ENCODE results near the gene KDM2A. TPM values are rescaled to one million over a fixed set of nuclear protein-coding genes. Genes with fewer than 3 reads are reported as not detected.

The KDM2A gene
- total and polyA plus RNA-seq, 2 donors (not counting 1 experiment from before 2014, with no cell fraction given): 132 to 229 TPM

DNA sequence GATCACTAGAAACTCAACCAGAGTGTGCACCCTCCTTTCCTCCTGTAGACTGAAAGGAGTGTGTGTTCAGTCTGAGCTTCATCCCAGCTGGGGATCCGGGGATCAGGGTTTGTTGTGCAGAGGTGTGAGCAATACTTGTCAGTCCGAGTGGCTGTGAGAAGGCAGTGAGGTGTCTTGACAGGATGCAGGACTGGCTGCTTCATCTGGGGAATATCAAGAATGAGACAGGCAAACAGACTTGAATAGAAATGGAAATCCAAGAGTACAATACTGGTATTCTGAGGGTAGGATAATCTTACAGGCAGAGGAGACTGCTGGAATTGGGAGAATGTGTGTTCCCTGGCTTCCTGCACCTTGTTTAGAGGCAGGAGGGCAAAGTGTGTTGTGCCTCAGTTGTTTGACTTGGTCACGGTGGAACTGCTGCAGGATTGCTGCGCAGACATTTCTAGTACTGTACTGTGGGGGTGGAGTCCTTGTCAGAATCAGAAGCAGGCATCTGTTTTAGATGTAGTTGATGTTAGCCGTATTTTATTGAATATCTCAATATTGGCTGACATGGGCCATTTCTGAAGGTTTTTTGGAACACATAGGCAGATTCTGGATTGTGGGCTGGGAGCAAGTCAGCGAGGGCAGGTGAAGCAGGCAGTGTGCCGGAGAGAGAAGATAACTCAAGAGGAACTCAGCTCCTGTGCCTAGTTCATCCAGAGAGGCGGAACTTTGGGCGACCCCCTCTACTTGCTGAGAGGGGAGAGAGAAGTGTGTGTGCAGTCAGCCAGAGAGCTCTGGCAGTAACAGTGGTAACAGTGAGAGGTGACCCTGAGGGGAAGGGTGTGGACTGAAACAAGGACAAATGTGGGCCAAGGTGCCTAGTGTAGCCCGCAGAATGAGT lies 120.1 kb downstream of the KDM2A start:
- H3K4me3 ChIP-seq (ENCODE audit: control extremely low read depth in 1 of 5, extremely low read depth in 1 of 5, insufficient read depth in 1 of 5, low read depth in 2 of 5, low read length in 4 of 5): peak overlapping the region in 4 of 5 experiments; percentile 45 to 82 (median 71)
- H3K9ac ChIP-seq (ENCODE audit: low read length): peak overlapping the region; percentile 45
- Mint-ChIP-seq H3K4me3 (peak overlapping the region; percentile 96), H3K27me3 (no peaks in the 10 kb centered on the region), H3K9me3 (ENCODE audit: insufficient read depth) (no peaks in the 10 kb centered on the region), H3K4me1 (peaks cover 44% of the 10 kb centered on the region), H3K27ac (peak overlapping the region; percentile 99)
- H3K4me1 ChIP-seq (ENCODE audit: control insufficient read depth in 2 of 2, insufficient read depth in 2 of 2, low read length in 2 of 2): peaks cover 26 to 34% of the 10 kb centered on the region in 2 donors
- H3K27me3 ChIP-seq (replicated peaks in 1 of 4; ENCODE audit: control extremely low read depth in 1 of 4, control insufficient read depth in 3 of 4, insufficient read depth in 4 of 4, low read length in 3 of 4): no peaks in the 10 kb centered on the region
- CTCF ChIA-PET: interaction anchor here (0.6 to 3.9 kb wide), 16 partner anchors 9 to 158 kb away, joined by 3 to 30 read pairs (median 4); partner anchors contain the start of genes ANKRD13D, GRK2, KDM2A and POLD4
- H3K36me3 ChIP-seq (replicated peaks in 1 of 2; ENCODE audit: control extremely low read depth in 1 of 2, control insufficient read depth in 1 of 2, extremely low read depth in 1 of 2, insufficient read depth in 2 of 2, low read length in 1 of 2): peaks cover 0 to 20% of the 10 kb centered on the region in 2 experiments
- peak overlapping the region; percentile 34 for H2AFZ ChIP-seq (ENCODE audit: insufficient read depth, low read depth, low read length, poor library complexity, severe bottlenecking)
- no peak for DNase-seq
- peaks cover 47% of the 10 kb centered on the region for H3K79me2 ChIP-seq (ENCODE audit: control insufficient read depth, insufficient read depth, low read length)
- TF ChIP-seq, protein P1, sequence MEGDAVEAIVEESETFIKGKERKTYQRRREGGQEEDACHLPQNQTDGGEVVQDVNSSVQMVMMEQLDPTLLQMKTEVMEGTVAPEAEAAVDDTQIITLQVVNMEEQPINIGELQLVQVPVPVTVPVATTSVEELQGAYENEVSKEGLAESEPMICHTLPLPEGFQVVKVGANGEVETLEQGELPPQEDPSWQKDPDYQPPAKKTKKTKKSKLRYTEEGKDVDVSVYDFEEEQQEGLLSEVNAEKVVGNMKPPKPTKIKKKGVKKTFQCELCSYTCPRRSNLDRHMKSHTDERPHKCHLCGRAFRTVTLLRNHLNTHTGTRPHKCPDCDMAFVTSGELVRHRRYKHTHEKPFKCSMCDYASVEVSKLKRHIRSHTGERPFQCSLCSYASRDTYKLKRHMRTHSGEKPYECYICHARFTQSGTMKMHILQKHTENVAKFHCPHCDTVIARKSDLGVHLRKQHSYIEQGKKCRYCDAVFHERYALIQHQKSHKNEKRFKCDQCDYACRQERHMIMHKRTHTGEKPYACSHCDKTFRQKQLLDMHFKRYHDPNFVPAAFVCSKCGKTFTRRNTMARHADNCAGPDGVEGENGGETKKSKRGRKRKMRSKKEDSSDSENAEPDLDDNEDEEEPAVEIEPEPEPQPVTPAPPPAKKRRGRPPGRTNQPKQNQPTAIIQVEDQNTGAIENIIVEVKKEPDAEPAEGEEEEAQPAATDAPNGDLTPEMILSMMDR (IDR thresholded peaks at IDR 0.05): no peak
- TF ChIP-seq EZH2 (IDR thresholded peaks at IDR 0.05; ENCODE audit: borderline replicate concordance, insufficient read depth, low read depth, low read length, poor library complexity, severe bottlenecking): no peak
- peak overlapping the region; percentile 26 to 58 for H3K27ac ChIP-seq (ENCODE audit: low read length in 2 of 2)
- intact Hi-C loops (cut with micrococcal nuclease): loop anchor here (1.0 to 2.0 kb wide), 2 partner anchors 38 to 120 kb away; partner anchors contain the start of gene KDM2A
- POLR2A ChIA-PET: interaction anchor here (0.7 to 2.4 kb wide), 15 partner anchors 23 to 410 kb away, joined by 3 to 13 read pairs (median 4); partner anchors contain the start of genes ANKRD13D, KDM2A, POLD4 and PTPRCAP
- WGBS (ENCODE audit: insufficient coverage): 24% methylated on average over 10 of the region's 10 CpGs
- ATAC-seq (ENCODE audit: low read depth): no peak
- no peaks in the 10 kb centered on the region for H3K9me3 ChIP-seq (ENCODE audit: control extremely low read depth in 1 of 3, control insufficient read depth in 2 of 3, insufficient read depth in 1 of 3, low read length in 2 of 3)
- peaks cover 38% of the 10 kb centered on the region for H4K20me1 ChIP-seq (ENCODE audit: control insufficient read depth, insufficient read depth, low read length, poor library complexity, severe bottlenecking)
- peak overlapping the region; percentile 88 for H3K4me2 ChIP-seq (replicated peaks; ENCODE audit: low read depth, low read length, poor library complexity, severe bottlenecking)

All from B cell (primary cell).